Activated T-cell treated with anti-CD3 and anti-CD28 coated beads, Interleukin-2, amount 50 U/mL, for 72 hours (primary cell): Measurements from ENCODE around the gene ST7L. TPM values are rescaled to one million over a fixed set of nuclear protein-coding genes. Genes with fewer than 3 reads are reported as not detected.

ENCODE experiments used
- ATAC-seq, 2 donors: fragments of 150-1000 bp; cut with Tn5 transposase; replicated peaks in 1 of 2; 2 replicates each; pipeline ENCODE4 v1.10.0; 2021; ENCODE audit warnings: moderate library complexity in 2 of 2, mild to moderate bottlenecking in 1 of 2
- DNase-seq, 2 donors: peaks; one replicate each; pipeline ENCODE4 v3.0.0; 2021 to 2022; ENCODE audit warnings: mixed read lengths in 1 of 2
- H3K27ac Mint-ChIP-seq: one replicate; pipeline ENCODE4 v1.8.0; 2022; ENCODE audit warnings: mild to moderate bottlenecking, moderate library complexity, mixed read lengths
- H3K27me3 Mint-ChIP-seq: one replicate; pipeline ENCODE4 v1.8.0; 2022; ENCODE audit warnings: low read depth, mixed read lengths
- H3K36me3 Mint-ChIP-seq, 2 donors: one replicate each; pipeline ENCODE4 v1.8.0; 2022; ENCODE audit warnings: mixed read lengths in 2 of 2, mild to moderate bottlenecking in 1 of 2; ENCODE audit not compliant: insufficient read depth in 2 of 2
- H3K4me1 Mint-ChIP-seq: one replicate; pipeline ENCODE4 v1.8.0; 2022; ENCODE audit warnings: low read depth, mixed read lengths
- H3K4me3 Mint-ChIP-seq, 2 donors: one replicate each; pipeline ENCODE4 v1.8.0; 2022; ENCODE audit warnings: mild to moderate bottlenecking in 2 of 2, mixed read lengths in 2 of 2, moderate library complexity in 2 of 2
- H3K9me3 Mint-ChIP-seq, 2 donors: one replicate each; pipeline ENCODE4 v1.8.0; 2022; ENCODE audit warnings: mixed read lengths in 2 of 2
- total RNA-seq, 2 donors: library from RNA; stranded (reverse); gene quantifications; one replicate each; pipeline ENCODE4 v1.2.3, GENCODE V29; 2022

The ST7L gene
- total RNA-seq, 2 donors from 2014 or later: 17.4 to 18.6 TPM

- Mint-ChIP-seq H3K4me3 (no peak overlapping the region), H3K4me1 (no peaks in the 10 kb centered on the region), H3K27me3 (no peaks in the 10 kb centered on the region)
Measured at GRCh38 chr1:112516141-112516540, 102.8 kb downstream of the ST7L start.

DNA sequence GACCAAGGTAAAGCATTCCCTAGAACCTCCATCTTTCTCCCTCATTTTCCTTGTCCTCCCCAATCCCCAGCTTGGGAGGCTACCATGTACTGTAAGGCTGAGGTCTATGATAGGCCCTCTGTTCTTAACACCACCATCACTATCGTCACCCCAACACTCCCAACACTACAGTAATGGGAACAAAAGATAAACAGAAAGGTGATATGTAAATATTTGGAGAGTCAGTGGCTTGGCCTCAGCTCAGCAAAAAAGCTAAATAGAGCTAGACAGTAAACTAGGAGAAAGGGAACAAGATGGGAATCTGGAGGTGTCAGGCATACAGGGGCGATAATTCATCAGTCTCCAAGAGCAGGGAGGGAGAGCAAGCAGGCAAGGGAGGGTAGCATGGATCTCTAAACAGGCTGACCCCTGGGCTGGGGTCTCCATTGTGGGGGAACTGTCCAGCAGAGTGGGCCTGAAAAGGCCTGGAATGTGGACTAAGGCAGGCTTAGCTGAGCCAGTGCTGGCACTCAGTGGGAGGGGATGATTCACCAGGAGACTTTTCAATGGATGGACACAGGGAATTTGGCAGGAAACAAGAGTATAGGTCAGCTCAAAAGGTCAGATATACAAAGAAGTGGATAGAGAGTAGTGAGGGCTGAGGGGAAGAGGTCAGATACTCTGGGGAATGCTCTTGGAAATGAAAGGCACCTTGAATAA is 103.5 kb downstream of the ST7L start:
- Mint-ChIP-seq H3K36me3 (no peaks in the 10 kb centered on the region), H3K9me3 (no peaks in the 10 kb centered on the region), H3K27me3 (peaks cover 2% of the 10 kb centered on the region), H3K27ac (no peak overlapping the region), H3K4me3 (no peak overlapping the region), H3K4me1 (no peaks in the 10 kb centered on the region)
- ATAC-seq (no peak), DNase-seq (no peak)

More at GRCh38 chr1:112516141-112516540, 102.8 kb downstream of the ST7L start:
- no peaks in the 10 kb centered on the region for H3K36me3 Mint-ChIP-seq
- DNase-seq (no peak), ATAC-seq (no peak)
- no peak overlapping the region for H3K27ac Mint-ChIP-seq
- no peaks in the 10 kb centered on the region for H3K9me3 Mint-ChIP-seq

DNA sequence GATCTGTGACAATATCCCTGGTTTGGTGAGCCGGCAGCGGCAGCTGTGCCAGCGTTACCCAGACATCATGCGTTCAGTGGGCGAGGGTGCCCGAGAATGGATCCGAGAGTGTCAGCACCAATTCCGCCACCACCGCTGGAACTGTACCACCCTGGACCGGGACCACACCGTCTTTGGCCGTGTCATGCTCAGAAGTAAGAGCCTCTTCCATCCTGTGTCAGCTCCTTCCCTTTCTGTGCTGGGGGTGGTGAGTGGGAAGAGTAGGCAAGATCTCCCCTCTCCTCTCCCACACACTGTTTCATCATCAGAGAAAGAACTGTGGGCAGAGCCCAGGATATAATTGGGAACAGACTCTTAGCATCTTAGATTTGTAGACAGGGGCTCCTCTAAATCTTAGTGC is 104.0 kb downstream of the ST7L start:
- H3K9me3 Mint-ChIP-seq: no peaks in the 10 kb centered on the region
- no peaks in the 10 kb centered on the region for H3K4me1 Mint-ChIP-seq
- no peaks in the 10 kb centered on the region for H3K36me3 Mint-ChIP-seq
- H3K27ac Mint-ChIP-seq: no peak overlapping the region
- DNase-seq (no peak), ATAC-seq (no peak)
- peaks cover 8% of the 10 kb centered on the region for H3K27me3 Mint-ChIP-seq
- no peak overlapping the region for H3K4me3 Mint-ChIP-seq

GRCh38 chr1:112513112-112513870 is 105.7 kb downstream of the ST7L start:
- Mint-ChIP-seq H3K27me3 (peaks cover 14% of the 10 kb centered on the region), H3K4me1 (no peaks in the 10 kb centered on the region), H3K27ac (no peak overlapping the region), H3K36me3 (no peaks in the 10 kb centered on the region), H3K4me3 (no peak overlapping the region), H3K9me3 (no peaks in the 10 kb centered on the region)
- no peak for ATAC-seq
- no peak for DNase-seq

GRCh38 chr1:112511897-112512296 is 107.0 kb downstream of the ST7L start:
- Mint-ChIP-seq H3K4me1 (no peaks in the 10 kb centered on the region), H3K36me3 (no peaks in the 10 kb centered on the region), H3K9me3 (no peaks in the 10 kb centered on the region), H3K4me3 (no peak overlapping the region), H3K27ac (no peak overlapping the region), H3K27me3 (peaks cover 23% of the 10 kb centered on the region)
- ATAC-seq: no peak
- DNase-seq: no peak

GRCh38 chr1:112510340-112510739 is 108.6 kb downstream of the ST7L start:
- Mint-ChIP-seq H3K27ac (no peak overlapping the region), H3K27me3 (peaks cover 26% of the 10 kb centered on the region), H3K9me3 (no peaks in the 10 kb centered on the region), H3K4me3 (peak overlapping the region; percentile 40 to 51), H3K4me1 (no peaks in the 10 kb centered on the region), H3K36me3 (no peaks in the 10 kb centered on the region)
- ATAC-seq: no peak
- no peak for DNase-seq

DNA sequence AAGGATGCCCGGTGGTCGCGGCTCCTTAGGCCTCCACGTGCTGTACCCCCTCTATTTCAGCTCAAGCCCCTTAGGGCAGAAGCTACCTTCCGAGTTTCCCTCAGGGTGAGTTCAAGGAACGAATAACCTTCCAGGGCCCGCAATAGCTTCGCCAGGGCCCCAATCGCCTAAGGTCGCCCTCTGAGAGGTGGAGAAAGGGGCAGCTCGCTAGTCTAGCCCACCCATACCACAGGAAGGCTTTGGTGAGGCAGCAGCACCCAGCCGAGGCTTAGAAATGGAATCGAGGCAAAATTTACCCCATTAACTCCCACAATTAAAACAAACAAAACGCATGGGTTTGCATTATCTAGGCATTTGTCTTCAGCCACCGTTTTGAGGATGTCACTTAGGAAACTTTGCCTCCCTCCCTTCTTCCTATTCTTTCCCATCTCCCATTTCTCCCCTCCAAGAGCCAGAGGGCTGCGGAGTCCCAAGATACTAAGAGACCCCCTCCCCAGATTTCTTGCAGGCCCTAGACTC is 109.2 kb downstream of the ST7L start:
- H3K27me3 Mint-ChIP-seq: peaks cover 28% of the 10 kb centered on the region
- DNase-seq (no peak), ATAC-seq (no peak)
- H3K4me1 Mint-ChIP-seq: no peaks in the 10 kb centered on the region
- H3K4me3 Mint-ChIP-seq: peak overlapping the region; percentile 40 to 70
- H3K27ac Mint-ChIP-seq: no peak overlapping the region
- no peaks in the 10 kb centered on the region for H3K9me3 Mint-ChIP-seq
- H3K36me3 Mint-ChIP-seq: no peaks in the 10 kb centered on the region

- H3K4me3 Mint-ChIP-seq: peak overlapping the region; percentile 35 to 70
- ATAC-seq (peak; percentile 56 to 59), DNase-seq (peak; percentile 31 to 44)
- no peaks in the 10 kb centered on the region for H3K36me3 Mint-ChIP-seq
- no peaks in the 10 kb centered on the region for H3K4me1 Mint-ChIP-seq
- no peaks in the 10 kb centered on the region for H3K9me3 Mint-ChIP-seq
- H3K27me3 Mint-ChIP-seq: peaks cover 34% of the 10 kb centered on the region
- no peak overlapping the region for H3K27ac Mint-ChIP-seq
Measured at GRCh38 chr1:112509005-112509659, 109.8 kb downstream of the ST7L start.

DNA sequence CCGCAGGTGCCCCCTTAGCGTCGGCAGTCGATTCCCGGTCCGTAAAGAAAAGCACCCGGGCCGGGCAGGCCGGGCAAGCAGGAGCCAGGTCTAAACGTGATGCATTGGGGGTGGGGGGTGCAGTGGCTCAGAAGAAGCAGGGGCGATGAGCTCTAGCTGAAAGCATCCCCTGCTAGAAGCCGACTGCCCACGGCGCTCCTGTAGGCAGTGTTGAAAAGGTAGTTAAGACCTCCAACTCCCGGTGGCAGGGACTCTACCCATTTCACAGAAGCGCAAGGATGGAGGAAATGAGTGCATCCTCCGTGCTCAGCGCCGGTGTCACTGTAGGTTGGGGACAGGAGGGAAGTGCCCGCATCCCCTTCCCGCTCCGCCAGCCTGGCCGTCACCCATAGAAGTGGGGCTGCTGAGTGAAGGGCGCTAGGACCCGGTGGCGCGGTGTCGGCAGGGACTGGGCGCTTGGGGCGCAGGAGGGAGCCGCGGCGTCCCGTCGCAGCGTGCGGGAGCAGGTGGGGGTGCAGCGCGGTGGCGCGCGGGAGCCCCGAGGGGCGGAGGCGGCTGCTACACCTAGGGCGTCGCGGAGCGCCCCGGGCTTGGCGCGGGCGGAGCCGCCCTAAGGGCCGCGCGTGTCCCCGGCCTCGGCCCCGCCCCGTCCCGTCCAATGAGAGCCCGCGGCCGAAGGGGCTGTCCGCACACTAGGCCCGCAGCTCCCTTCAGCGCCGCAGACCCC is 110.5 kb downstream of the ST7L start, which contains the start of gene WNT2B:
TSS of gene WNT2B (plus strand) at position 688 of the 727 bp plus-strand sequence. CDS start 298 bp downstream, outside the sequence.
- Mint-ChIP-seq H3K36me3 (no peaks in the 10 kb centered on the region), H3K9me3 (no peaks in the 10 kb centered on the region), H3K27ac (no peak within 1 kb of the TSS), H3K27me3 (peaks cover 41% of the 10 kb centered on the region), H3K4me1 (no peaks in the 10 kb centered on the region), H3K4me3 (peak within 1 kb of the TSS; percentile 75 to 80)
- DNase-seq: peak; percentile 65 to 69
- ATAC-seq: peak; percentile 84 to 85

DNA sequence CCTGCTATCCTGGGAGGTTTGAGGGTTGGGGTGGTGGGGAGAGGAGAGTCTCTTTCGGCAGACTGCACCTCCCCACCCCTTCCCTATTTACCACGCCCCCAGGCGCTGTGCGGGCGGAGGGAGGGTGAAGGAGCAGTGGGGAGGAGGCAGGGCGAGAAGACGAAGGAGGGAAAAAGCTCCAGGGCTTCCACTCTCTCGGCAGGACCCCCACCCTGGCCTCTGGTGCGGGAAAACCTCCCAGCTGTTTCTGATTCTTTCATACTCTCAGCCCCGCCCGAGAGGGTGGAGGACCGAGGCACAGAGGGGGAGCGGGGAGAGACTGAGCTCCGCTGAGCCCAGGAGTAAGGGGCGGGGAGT is 111.0 kb downstream of the ST7L start:
- H3K27ac Mint-ChIP-seq: no peak overlapping the region
- ATAC-seq: peak; percentile 12 to 25
- no peaks in the 10 kb centered on the region for H3K36me3 Mint-ChIP-seq
- peak overlapping the region; percentile 75 to 80 for H3K4me3 Mint-ChIP-seq
- peaks cover 46% of the 10 kb centered on the region for H3K27me3 Mint-ChIP-seq
- no peaks in the 10 kb centered on the region for H3K4me1 Mint-ChIP-seq
- no peaks in the 10 kb centered on the region for H3K9me3 Mint-ChIP-seq
- DNase-seq: peak in 1 of 2 donors; percentile 27

DNA sequence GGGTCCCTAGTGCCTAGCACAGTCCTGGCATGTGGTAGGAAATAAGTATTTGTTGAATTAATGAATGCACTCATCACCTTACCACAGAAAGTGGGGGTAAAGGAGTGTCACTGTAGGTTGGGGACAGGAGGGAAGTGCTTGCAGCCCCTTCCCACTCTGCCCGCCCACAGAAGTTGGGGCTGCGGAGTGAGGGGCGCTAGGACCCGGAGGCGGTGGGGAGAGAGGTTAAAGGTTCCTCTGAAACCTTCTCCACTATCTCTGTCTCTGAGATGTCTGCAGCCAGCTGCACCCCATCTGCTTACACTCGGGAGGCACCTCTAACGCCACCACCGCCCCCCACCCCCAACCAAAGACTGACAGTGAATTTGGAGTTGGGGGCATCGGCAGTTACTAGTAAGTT is 111.6 kb downstream of the ST7L start:
- H3K9me3 Mint-ChIP-seq: no peaks in the 10 kb centered on the region
- H3K27ac Mint-ChIP-seq: no peak overlapping the region
- ATAC-seq (no peak), DNase-seq (no peak)
- peaks cover 52% of the 10 kb centered on the region for H3K27me3 Mint-ChIP-seq
- H3K4me3 Mint-ChIP-seq: peak overlapping the region; percentile 75 to 80
- no peaks in the 10 kb centered on the region for H3K4me1 Mint-ChIP-seq
- no peaks in the 10 kb centered on the region for H3K36me3 Mint-ChIP-seq

GRCh38 chr1:112506731-112507130 is 112.2 kb downstream of the ST7L start:
- Mint-ChIP-seq H3K4me1 (no peaks in the 10 kb centered on the region), H3K36me3 (no peaks in the 10 kb centered on the region), H3K27ac (no peak overlapping the region), H3K27me3 (peaks cover 54% of the 10 kb centered on the region), H3K9me3 (no peaks in the 10 kb centered on the region), H3K4me3 (no peak overlapping the region)
- ATAC-seq: no peak
- no peak for DNase-seq
